SK-N-SH treated with all-trans-retinoic acid at 6 μM for 48 hours (cell line): Measurements from ENCODE around the gene SPTSSA.

Experiments used
- ATAC-seq: fragments of 200-7000 bp; cut with Tn5 transposase; 3 replicates; pipeline ENCODE4 v1.9.1; 2020; ENCODE audit warnings: mild to moderate bottlenecking, moderate library complexity
- ARNTL ChIP-seq: fragments of 450-650 bp; formaldehyde crosslinking; IDR thresholded peaks from 2 replicates; pipeline ENCODE4 v1.5.0; 2020; ENCODE audit warnings: low read depth, mild to moderate bottlenecking, moderate library complexity, borderline replicate concordance
- CREB5 ChIP-seq: fragments of 250-450 bp; sonication (Bioruptor Pico); IDR thresholded peaks from 2 replicates; pipeline ENCODE4 v1.5.1; 2020; ENCODE audit warnings: low read depth, mild to moderate bottlenecking, moderate library complexity
- CSDC2 ChIP-seq: fragments of 250-450 bp; sonication (Bioruptor Pico); IDR thresholded peaks from 2 replicates; pipeline ENCODE4 v1.5.0; 2020; ENCODE audit warnings: mild to moderate bottlenecking, moderate library complexity
- CSRNP3 ChIP-seq: fragments of 250-450 bp; sonication (Bioruptor Pico); IDR thresholded peaks from 2 replicates; pipeline ENCODE4 v1.5.1; 2021; ENCODE audit warnings: mild to moderate bottlenecking, moderate library complexity
- ESRRG ChIP-seq: fragments of 250-450 bp; sonication (Bioruptor Pico); IDR thresholded peaks from 2 replicates; pipeline ENCODE4 v1.6.1; 2021; ENCODE audit warnings: mild to moderate bottlenecking
- GLIS3 ChIP-seq: fragments of 250-450 bp; sonication (Bioruptor Pico); IDR thresholded peaks from 2 replicates; pipeline ENCODE4 v1.5.0; 2020; ENCODE audit warnings: mild to moderate bottlenecking, moderate library complexity
- ISL1 ChIP-seq: fragments of 250-450 bp; sonication (Bioruptor Pico); IDR thresholded peaks from 2 replicates; pipeline ENCODE4 v2.1.2; 2022; ENCODE audit warnings: mild to moderate bottlenecking, moderate library complexity
- OSR1 ChIP-seq: fragments of 250-450 bp; sonication (Bioruptor Pico); IDR thresholded peaks from 2 replicates; pipeline ENCODE4 v1.8.0; 2022; ENCODE audit warnings: moderate library complexity, mild to moderate bottlenecking, inconsistent platforms
- PATZ1 ChIP-seq: fragments of 250-450 bp; sonication (Bioruptor Pico); IDR thresholded peaks from 2 replicates; pipeline ENCODE4 v1.8.0; 2020; ENCODE audit warnings: mild to moderate bottlenecking, moderate library complexity, borderline replicate concordance
- POU6F1 ChIP-seq: fragments of 250-450 bp; sonication (Bioruptor Pico); IDR thresholded peaks from 2 replicates; pipeline ENCODE4 v1.8.0; 2021; ENCODE audit warnings: low read depth, mild to moderate bottlenecking, moderate library complexity, borderline replicate concordance
- PPARA ChIP-seq: fragments of 250-450 bp; sonication (Bioruptor Pico); IDR thresholded peaks from 2 replicates; pipeline ENCODE4 v1.5.0; 2020; ENCODE audit warnings: mild to moderate bottlenecking, borderline replicate concordance
- RARB ChIP-seq: fragments of 250-450 bp; sonication (Bioruptor Pico); IDR thresholded peaks from 2 replicates; pipeline ENCODE4 v1.8.0; 2021; ENCODE audit warnings: mild to moderate bottlenecking, moderate library complexity
- SNAI2 ChIP-seq: fragments of 250-450 bp; sonication (Bioruptor Pico); IDR thresholded peaks from 2 replicates; pipeline ENCODE4 v1.5.0; 2020; ENCODE audit warnings: mild to moderate bottlenecking, moderate library complexity
- TCF4 ChIP-seq: fragments of 250-450 bp; sonication (Bioruptor Pico); IDR thresholded peaks from 2 replicates; pipeline ENCODE4 v1.8.0; 2021; ENCODE audit warnings: mild to moderate bottlenecking, moderate library complexity, borderline replicate concordance
- TOX ChIP-seq: fragments of 250-450 bp; sonication (Bioruptor Pico); IDR thresholded peaks from 2 replicates; pipeline ENCODE4 v1.8.0; 2021; ENCODE audit warnings: mild to moderate bottlenecking, moderate library complexity, borderline replicate concordance
- TSHZ2 ChIP-seq: fragments of 250-450 bp; sonication (Bioruptor Pico); IDR thresholded peaks from 2 replicates; pipeline ENCODE4 v1.5.0; 2020; ENCODE audit warnings: mild to moderate bottlenecking, moderate library complexity
- ZFP3 ChIP-seq: fragments of 250-450 bp; sonication (Bioruptor Pico); IDR thresholded peaks from 2 replicates; pipeline ENCODE4 v1.5.0; 2020; ENCODE audit warnings: mild to moderate bottlenecking, moderate library complexity
- ZFP30 ChIP-seq: fragments of 450-650 bp; formaldehyde crosslinking; IDR thresholded peaks from 2 replicates; pipeline ENCODE4 v1.5.0; 2022; ENCODE audit warnings: mild to moderate bottlenecking, moderate library complexity
- ZNF565 ChIP-seq: fragments of 450-650 bp; formaldehyde crosslinking; conservative IDR thresholded peaks from 2 replicates; pipeline ENCODE4 v1.5.0; 2020; ENCODE audit warnings: low read depth, mild to moderate bottlenecking, moderate library complexity
- ZNF70 ChIP-seq: fragments of 450-650 bp; formaldehyde crosslinking; IDR thresholded peaks from 2 replicates; pipeline ENCODE4 v1.5.0; 2020; ENCODE audit warnings: mild to moderate bottlenecking, moderate library complexity
- ZNF8 ChIP-seq: fragments of 450-650 bp; formaldehyde crosslinking; IDR thresholded peaks from 2 replicates; pipeline ENCODE4 v1.5.0; 2020; ENCODE audit warnings: mild to moderate bottlenecking, moderate library complexity

The SPTSSA gene

GRCh38 chr14:34484726-34485125 lies 22.7 kb upstream of the SPTSSA start:
- TF ChIP-seq PATZ1 (CRISPR knock-in tag): no peak
- no peak for TF ChIP-seq SNAI2 (CRISPR knock-in tag)
- TF ChIP-seq POU6F1: no peak
- TF ChIP-seq PPARA (CRISPR knock-in tag): no peak
- TF ChIP-seq TOX (CRISPR knock-in tag): no peak
- no peak for TF ChIP-seq OSR1 (CRISPR knock-in tag)
- no peak for TF ChIP-seq ZNF70 (CRISPR knock-in tag)
- no peak for TF ChIP-seq ARNTL (CRISPR knock-in tag)
- no peak for TF ChIP-seq ESRRG
- TF ChIP-seq ISL1 (CRISPR knock-in tag): no peak
- no peak for TF ChIP-seq ZFP30 (CRISPR knock-in tag)
- TF ChIP-seq GLIS3: no peak
- no peak for TF ChIP-seq RARB
- no peak for TF ChIP-seq TSHZ2
- no peak for TF ChIP-seq CREB5 (CRISPR knock-in tag)
- TF ChIP-seq ZFP3 (CRISPR knock-in tag): no peak
- TF ChIP-seq, all 23 proteins: peak for 0
- no peak for ATAC-seq

GRCh38 chr14:34482463-34482862 lies 20.4 kb upstream of the SPTSSA start:
- ATAC-seq: no peak
- TF ChIP-seq ZNF8 (no peak), ZNF70 (CRISPR knock-in tag) (no peak), GLIS3 (no peak), ESRRG (no peak), CSDC2 (CRISPR knock-in tag) (no peak), POU6F1 (no peak), TCF4 (CRISPR knock-in tag) (no peak), PATZ1 (CRISPR knock-in tag) (no peak), OSR1 (CRISPR knock-in tag) (no peak), ZNF565 (CRISPR knock-in tag) (no peak), CSRNP3 (no peak)
